Measurements from ENCODE around the gene NFIB. TPM values are rescaled to one million over a fixed set of nuclear protein-coding genes. Genes with fewer than 3 reads are reported as not detected.

NFIB gene
- total and polyA plus RNA-seq, 2 of the 4 experiments (the other 2 are of a cell fraction): 1.4 to 2.0 TPM

- H3K4me3 ChIP-seq (ENCODE audit: insufficient read depth, low read depth, low read length): no peak overlapping the region
- H3K56ac ChIP-seq (ENCODE audit: extremely low read depth, insufficient read depth, low read length): no peak overlapping the region
- ChIA-PET POLR2A (ENCODE audit: unreplicated experiment) (no interaction called here), CTCF (interaction anchor here (1.2 kb wide), 1 partner anchor 9 kb away, joined by 3 read pairs; no protein-coding TSS in a partner anchor)
- no peak overlapping the region for H3K4ac ChIP-seq (ENCODE audit: low read depth, low read length)
- no peaks in the 10 kb centered on the region for H3K9me1 ChIP-seq (ENCODE audit: insufficient read depth, low read length)
- H3K9ac ChIP-seq (ENCODE audit: low read depth, low read length): no peak overlapping the region
- no peak overlapping the region for H4K8ac ChIP-seq (ENCODE audit: low read depth in 2 of 2, low read length in 2 of 2)
- H3K18ac ChIP-seq (ENCODE audit: low read depth, low read length): no peak overlapping the region
- H2AFZ ChIP-seq (replicated peaks; ENCODE audit: low read length, poor library complexity): no peak overlapping the region
- no peak overlapping the region for H3K27ac ChIP-seq (ENCODE audit: insufficient read depth, low read length)
- H3K4me1 ChIP-seq (ENCODE audit: control insufficient read depth, insufficient read depth, low read length): no peaks in the 10 kb centered on the region
- no peak overlapping the region for H3K4me2 ChIP-seq (ENCODE audit: low read depth, low read length)
- TF ChIP-seq BHLHE40 (IDR thresholded peaks at IDR 0.05; ENCODE audit: low read depth, low read length): no peak
- TF ChIP-seq USF2 (IDR thresholded peaks at IDR 0.05; ENCODE audit: low read depth, low read length): no peak
- TF ChIP-seq POLR2A (IDR thresholded peaks at IDR 0.05; ENCODE audit: low read depth, low read length): no peak
- no peak for TF ChIP-seq CTCF (conservative IDR thresholded peaks at IDR 0.05; ENCODE audit: low read depth, low read length)
- TF ChIP-seq CHD1 (IDR thresholded peaks at IDR 0.05; ENCODE audit: low read depth, low read length): no peak
- TF ChIP-seq MAZ (IDR thresholded peaks at IDR 0.05; ENCODE audit: borderline replicate concordance, low read depth, low read length): no peak
- no peak for TF ChIP-seq FOS (IDR thresholded peaks at IDR 0.05; ENCODE audit: low read depth, low read length)
- TF ChIP-seq SMC3 (IDR thresholded peaks at IDR 0.05; ENCODE audit: low read depth, low read length): no peak
- no peak for TF ChIP-seq RCOR1 (IDR thresholded peaks at IDR 0.05; ENCODE audit: insufficient replicate concordance, low read length)
- TF ChIP-seq RFX5 (IDR thresholded peaks at IDR 0.05; ENCODE audit: low read depth, low read length): no peak
- TF ChIP-seq RAD21 (IDR thresholded peaks at IDR 0.05; ENCODE audit: low read length): no peak
- no peak for TF ChIP-seq ELK1 (IDR thresholded peaks at IDR 0.05; ENCODE audit: borderline replicate concordance, low read depth, low read length)
- no peak for TF ChIP-seq CEBPB (IDR thresholded peaks at IDR 0.05; ENCODE audit: low read depth, low read length)
- TF ChIP-seq MAFK (IDR thresholded peaks at IDR 0.05; ENCODE audit: low read depth, low read length): no peak
- no peak overlapping the region for H4K91ac ChIP-seq (ENCODE audit: insufficient read depth, low read depth, low read length)
- dilution Hi-C loops (cut with HindIII; ENCODE audit: low sequenced_read_pairs, unreplicated experiment): no loop called here
- WGBS, 2 experiments (ENCODE audit: extremely low coverage in 2 of 2, insufficient read length in 1 of 2): 78% methylated on average over 3 of the region's 9 CpGs; no CpG with 5 or more reads in 1 of the 2 experiments
- H4K20me1 ChIP-seq (ENCODE audit: insufficient read depth, low read length): no peaks in the 10 kb centered on the region
- intact Hi-C loops (cut with micrococcal nuclease): no loop called here
- H3K23ac ChIP-seq (ENCODE audit: low read depth, low read length): no peak overlapping the region
- no peaks in the 10 kb centered on the region for H3K79me1 ChIP-seq (ENCODE audit: low read depth in 1 of 2, low read length in 2 of 2)
- H3K36me3 ChIP-seq (ENCODE audit: control insufficient read depth, insufficient read depth, low read length): no peaks in the 10 kb centered on the region
- no peak overlapping the region for H2AK5ac ChIP-seq (ENCODE audit: low read depth, low read length)
- no peak overlapping the region for H2BK15ac ChIP-seq (ENCODE audit: low read depth, low read length)
- no peak overlapping the region for H3K14ac ChIP-seq (replicated peaks; ENCODE audit: low read depth, low read length)
- H3K9me3 ChIP-seq (ENCODE audit: control insufficient read depth, insufficient read depth, low read length): no peaks in the 10 kb centered on the region
- no peak overlapping the region for H2BK5ac ChIP-seq (ENCODE audit: low read depth, low read length, poor library complexity, severe bottlenecking)
- no peak overlapping the region for H4K5ac ChIP-seq (ENCODE audit: low read depth, low read length)
- H2AK9ac ChIP-seq (replicated peaks; ENCODE audit: low read depth, low read length, poor library complexity): no peak overlapping the region
- in situ Hi-C loops (cut with MboI; ENCODE audit: low sequenced_read_pairs): no loop called here
- ATAC-seq (ENCODE audit: low read depth) (no peak), DNase-seq (no peak)
- no peak overlapping the region for H2BK20ac ChIP-seq (ENCODE audit: low read depth, low read length)
- H3K27me3 ChIP-seq (ENCODE audit: control insufficient read depth, insufficient read depth, low read length): peaks cover 39% of the 10 kb centered on the region
- BruUV-seq (replicated peaks): no TSS peak
- H2BK120ac ChIP-seq (ENCODE audit: low read depth, low read length): no peak overlapping the region
Observed at GRCh38 chr9:14303521-14303920, 10.4 kb downstream of the NFIB start.
